Measurements from ENCODE around the gene PDCD1.

DNA sequence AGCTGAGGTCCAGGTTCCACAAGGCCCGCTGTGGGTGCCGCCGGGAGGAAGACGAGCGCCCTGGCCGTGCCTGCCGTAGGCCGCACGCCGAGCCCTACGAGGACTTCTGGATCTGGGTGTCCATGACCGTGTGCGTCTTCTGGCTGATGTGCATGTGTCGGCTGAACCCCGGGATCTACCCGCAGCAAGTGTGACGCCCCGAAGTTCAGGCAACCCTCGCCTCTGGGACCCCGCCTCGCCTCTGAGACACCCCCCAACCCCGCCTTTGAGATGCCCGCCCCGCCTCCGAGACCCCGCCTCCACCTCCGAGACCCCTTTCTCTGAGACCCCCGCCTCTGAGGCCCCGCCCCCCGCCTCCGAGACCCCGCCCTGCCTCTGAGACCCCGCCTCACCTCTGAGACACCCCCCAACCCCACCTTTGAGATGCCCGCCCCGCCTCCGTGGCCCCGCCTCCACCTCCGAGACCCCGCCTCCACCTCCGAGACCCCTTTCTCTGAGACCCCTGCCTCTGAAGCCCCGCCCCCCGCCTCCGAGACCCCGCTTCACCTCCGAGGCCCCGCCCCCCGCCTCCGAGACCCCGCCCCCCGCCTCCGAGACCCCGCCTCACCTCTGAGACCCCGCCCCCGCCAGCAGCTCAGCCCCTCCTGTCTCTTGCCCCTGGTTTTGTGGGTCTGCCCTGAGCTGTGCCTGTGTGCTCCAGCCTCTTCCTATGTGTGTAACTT lies 14.5 kb upstream of the PDCD1 start:
- TF ChIP-seq CTCF (IDR thresholded peaks at IDR 0.05) (no peak), EP300 (IDR thresholded peaks at IDR 0.05) (no peak), POLR2A (IDR thresholded peaks at IDR 0.05) (no peak), POLR2AphosphoS5 (IDR thresholded peaks at IDR 0.05) (no peak)

All from sigmoid colon (tissue), 4 donors.